ENCODE measurements around the gene ABHD12.
"Not testable (repeated sequence)": the region's sequence is repeated elsewhere in the genome, so short reads cannot be mapped to it uniquely, and the experiment has no call there.

The ABHD12 gene

DNA sequence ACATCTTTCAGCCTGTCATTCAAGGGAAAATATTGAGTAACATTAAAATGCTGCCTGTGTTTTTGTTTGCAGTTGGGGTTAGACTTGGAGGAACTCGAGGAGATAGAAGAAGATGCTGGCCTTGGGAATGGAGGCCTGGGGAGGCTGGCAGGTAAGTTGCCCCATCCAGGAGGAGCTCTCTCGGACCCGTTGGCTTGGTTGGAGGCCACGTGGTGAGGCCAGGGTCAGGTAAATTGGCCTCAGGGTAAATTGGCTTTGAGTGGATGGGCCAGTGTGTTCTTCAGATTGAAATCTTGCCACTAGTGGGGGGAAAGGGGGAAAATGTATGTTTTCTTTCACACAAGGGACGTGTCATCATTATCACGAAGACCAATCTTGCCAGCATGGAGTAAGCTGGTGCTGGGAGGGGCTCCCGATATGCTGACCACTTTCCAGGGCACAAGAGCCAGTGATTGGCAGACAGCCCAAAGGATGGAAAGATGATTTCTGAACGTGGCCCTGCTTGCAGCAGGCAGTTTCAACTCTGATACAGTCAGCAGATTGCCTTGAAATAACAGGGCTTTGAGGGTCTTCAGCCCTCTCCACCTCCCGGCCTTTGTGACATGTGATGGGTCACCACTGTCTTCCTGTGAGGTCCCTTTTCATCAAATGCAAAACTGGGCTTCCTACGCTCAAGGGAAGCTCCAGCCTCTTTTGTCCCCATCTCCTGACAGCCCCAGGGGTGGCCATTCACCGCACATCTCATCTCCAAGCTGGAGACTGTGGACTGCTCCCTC lies 121.4 kb downstream of the ABHD12 start:
- ATAC-seq: no peak
- TF ChIP-seq ARNTL (CRISPR knock-in tag; IDR thresholded peaks at IDR 0.05; ENCODE audit: borderline replicate concordance, low read depth) (no peak), PPARA (CRISPR knock-in tag; IDR thresholded peaks at IDR 0.05; ENCODE audit: borderline replicate concordance) (no peak), ZFP30 (CRISPR knock-in tag; IDR thresholded peaks at IDR 0.05) (no peak), SNAI2 (CRISPR knock-in tag; IDR thresholded peaks at IDR 0.05) (no peak), ZC3H10 (CRISPR knock-in tag; IDR thresholded peaks at IDR 0.05) (no peak), ESRRG (CRISPR knock-in tag; IDR thresholded peaks at IDR 0.05) (no peak), BACH2 (CRISPR knock-in tag; IDR thresholded peaks at IDR 0.05; ENCODE audit: borderline replicate concordance) (no peak), ISL1 (CRISPR knock-in tag; IDR thresholded peaks at IDR 0.05) (no peak)
- TF ChIP-seq, protein P1, sequence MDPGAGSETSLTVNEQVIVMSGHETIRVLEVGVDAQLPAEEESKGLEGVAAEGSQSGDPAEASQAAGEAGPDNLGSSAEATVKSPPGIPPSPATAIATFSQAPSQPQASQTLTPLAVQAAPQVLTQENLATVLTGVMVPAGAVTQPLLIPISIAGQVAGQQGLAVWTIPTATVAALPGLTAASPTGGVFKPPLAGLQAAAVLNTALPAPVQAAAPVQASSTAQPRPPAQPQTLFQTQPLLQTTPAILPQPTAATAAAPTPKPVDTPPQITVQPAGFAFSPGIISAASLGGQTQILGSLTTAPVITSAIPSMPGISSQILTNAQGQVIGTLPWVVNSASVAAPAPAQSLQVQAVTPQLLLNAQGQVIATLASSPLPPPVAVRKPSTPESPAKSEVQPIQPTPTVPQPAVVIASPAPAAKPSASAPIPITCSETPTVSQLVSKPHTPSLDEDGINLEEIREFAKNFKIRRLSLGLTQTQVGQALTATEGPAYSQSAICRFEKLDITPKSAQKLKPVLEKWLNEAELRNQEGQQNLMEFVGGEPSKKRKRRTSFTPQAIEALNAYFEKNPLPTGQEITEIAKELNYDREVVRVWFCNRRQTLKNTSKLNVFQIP (CRISPR knock-in tag; IDR thresholded peaks at IDR 0.05; ENCODE audit: borderline replicate concordance, low read depth): no peak
- TF ChIP-seq, protein P2, sequence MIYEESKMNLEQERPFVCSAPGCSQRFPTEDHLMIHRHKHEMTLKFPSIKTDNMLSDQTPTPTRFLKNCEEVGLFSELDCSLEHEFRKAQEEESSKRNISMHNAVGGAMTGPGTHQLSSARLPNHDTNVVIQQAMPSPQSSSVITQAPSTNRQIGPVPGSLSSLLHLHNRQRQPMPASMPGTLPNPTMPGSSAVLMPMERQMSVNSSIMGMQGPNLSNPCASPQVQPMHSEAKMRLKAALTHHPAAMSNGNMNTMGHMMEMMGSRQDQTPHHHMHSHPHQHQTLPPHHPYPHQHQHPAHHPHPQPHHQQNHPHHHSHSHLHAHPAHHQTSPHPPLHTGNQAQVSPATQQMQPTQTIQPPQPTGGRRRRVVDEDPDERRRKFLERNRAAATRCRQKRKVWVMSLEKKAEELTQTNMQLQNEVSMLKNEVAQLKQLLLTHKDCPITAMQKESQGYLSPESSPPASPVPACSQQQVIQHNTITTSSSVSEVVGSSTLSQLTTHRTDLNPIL (CRISPR knock-in tag; IDR thresholded peaks at IDR 0.05; ENCODE audit: low read depth): no peak
- TF ChIP-seq, protein P3, sequence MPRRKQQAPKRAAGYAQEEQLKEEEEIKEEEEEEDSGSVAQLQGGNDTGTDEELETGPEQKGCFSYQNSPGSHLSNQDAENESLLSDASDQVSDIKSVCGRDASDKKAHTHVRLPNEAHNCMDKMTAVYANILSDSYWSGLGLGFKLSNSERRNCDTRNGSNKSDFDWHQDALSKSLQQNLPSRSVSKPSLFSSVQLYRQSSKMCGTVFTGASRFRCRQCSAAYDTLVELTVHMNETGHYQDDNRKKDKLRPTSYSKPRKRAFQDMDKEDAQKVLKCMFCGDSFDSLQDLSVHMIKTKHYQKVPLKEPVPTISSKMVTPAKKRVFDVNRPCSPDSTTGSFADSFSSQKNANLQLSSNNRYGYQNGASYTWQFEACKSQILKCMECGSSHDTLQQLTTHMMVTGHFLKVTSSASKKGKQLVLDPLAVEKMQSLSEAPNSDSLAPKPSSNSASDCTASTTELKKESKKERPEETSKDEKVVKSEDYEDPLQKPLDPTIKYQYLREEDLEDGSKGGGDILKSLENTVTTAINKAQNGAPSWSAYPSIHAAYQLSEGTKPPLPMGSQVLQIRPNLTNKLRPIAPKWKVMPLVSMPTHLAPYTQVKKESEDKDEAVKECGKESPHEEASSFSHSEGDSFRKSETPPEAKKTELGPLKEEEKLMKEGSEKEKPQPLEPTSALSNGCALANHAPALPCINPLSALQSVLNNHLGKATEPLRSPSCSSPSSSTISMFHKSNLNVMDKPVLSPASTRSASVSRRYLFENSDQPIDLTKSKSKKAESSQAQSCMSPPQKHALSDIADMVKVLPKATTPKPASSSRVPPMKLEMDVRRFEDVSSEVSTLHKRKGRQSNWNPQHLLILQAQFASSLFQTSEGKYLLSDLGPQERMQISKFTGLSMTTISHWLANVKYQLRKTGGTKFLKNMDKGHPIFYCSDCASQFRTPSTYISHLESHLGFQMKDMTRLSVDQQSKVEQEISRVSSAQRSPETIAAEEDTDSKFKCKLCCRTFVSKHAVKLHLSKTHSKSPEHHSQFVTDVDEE (CRISPR knock-in tag; IDR thresholded peaks at IDR 0.05): no peak
- TF ChIP-seq, protein P4, sequence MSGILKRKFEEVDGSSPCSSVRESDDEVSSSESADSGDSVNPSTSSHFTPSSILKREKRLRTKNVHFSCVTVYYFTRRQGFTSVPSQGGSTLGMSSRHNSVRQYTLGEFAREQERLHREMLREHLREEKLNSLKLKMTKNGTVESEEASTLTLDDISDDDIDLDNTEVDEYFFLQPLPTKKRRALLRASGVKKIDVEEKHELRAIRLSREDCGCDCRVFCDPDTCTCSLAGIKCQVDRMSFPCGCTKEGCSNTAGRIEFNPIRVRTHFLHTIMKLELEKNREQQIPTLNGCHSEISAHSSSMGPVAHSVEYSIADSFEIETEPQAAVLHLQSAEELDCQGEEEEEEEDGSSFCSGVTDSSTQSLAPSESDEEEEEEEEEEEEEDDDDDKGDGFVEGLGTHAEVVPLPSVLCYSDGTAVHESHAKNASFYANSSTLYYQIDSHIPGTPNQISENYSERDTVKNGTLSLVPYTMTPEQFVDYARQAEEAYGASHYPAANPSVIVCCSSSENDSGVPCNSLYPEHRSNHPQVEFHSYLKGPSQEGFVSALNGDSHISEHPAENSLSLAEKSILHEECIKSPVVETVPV (CRISPR knock-in tag; IDR thresholded peaks at IDR 0.05): no peak

DNA sequence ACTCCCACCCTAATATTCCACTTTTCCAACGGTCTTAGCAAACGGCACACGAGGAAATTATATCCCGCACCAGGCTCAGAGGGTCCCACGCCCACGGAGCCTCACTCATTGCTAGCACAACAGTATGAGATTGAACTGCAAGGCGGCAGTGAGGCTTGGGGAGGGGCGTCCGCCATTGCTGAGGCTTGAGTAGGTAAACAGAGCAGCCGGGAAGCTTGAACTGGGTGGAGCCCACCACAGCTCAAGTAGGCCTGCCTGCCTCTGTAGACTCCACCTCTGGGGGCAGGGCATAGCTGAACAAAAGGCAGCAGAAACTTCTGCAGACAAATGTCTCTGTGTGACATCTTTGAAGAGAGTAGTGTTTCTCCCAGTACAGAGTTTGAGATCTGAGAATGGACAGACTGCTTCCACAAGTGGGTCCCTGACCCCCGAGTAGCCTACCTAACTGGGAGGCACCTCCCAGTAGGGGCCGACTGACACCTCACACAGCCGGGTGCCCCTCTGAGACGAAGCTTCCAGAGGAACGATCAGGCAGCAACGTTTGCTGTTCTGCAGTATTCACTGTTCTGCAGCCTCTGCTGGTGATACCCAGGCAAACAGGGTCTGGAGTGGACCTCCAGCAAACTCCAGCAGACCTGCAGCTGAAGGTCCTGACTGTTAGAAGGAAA lies 129.7 kb downstream of the ABHD12 start:
- ATAC-seq: not testable (repeated sequence)

DNA sequence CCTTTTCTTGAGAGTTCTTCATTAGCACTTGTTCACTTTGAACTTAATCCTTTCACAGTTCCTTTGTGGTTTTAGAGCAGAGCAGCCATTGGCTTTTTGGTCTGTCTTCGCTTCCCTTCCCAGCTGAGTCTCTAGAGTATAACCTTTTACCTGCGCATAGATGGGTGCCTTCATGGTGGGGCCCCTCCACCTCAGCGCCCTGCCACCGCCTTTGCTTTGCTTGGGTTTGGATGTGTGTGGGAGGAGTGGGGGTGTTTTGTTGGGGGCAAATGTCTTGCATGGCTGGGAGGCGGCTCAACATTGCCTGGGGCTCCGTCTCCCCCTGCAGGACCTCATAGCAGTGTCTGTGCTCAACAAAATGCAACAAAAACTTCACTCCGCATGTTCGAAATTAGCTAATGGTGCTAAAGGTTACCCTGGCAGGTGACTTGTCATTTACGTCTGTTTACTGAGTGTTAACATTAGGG lies 130.8 kb downstream of the ABHD12 start:
- no peak for TF ChIP-seq ZNF8 (CRISPR knock-in tag; IDR thresholded peaks at IDR 0.05)
- TF ChIP-seq, protein P2 (CRISPR knock-in tag; IDR thresholded peaks at IDR 0.05; ENCODE audit: low read depth): no peak
- no peak for ATAC-seq

DNA sequence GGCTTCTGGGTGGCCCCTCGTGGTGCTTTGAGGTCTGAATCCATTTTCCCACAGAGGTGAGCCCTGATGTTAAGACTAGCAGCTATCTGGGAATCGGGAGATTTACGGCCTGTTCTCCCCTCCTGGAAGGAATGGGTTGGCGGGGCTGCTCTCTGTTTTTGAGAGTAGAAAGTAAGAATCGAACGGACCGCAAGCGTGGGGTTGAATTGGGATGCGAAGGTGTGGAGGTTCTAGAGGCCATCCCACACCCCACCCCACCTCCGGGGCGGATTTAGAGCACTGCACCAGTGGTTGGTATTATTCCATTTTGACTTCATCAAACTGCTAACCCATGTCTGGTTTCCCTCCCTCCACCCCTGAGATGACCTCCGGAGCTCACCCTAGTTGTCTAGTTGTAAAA lies 131.3 kb downstream of the ABHD12 start:
- TF ChIP-seq BACH2 (CRISPR knock-in tag; IDR thresholded peaks at IDR 0.05; ENCODE audit: borderline replicate concordance): no peak
- no peak for TF ChIP-seq PPARA (CRISPR knock-in tag; IDR thresholded peaks at IDR 0.05; ENCODE audit: borderline replicate concordance)
- no peak for TF ChIP-seq TCF4 (CRISPR knock-in tag; IDR thresholded peaks at IDR 0.05; ENCODE audit: borderline replicate concordance)
- TF ChIP-seq ZFP3 (CRISPR knock-in tag; IDR thresholded peaks at IDR 0.05): no peak
- TF ChIP-seq, protein P5, sequence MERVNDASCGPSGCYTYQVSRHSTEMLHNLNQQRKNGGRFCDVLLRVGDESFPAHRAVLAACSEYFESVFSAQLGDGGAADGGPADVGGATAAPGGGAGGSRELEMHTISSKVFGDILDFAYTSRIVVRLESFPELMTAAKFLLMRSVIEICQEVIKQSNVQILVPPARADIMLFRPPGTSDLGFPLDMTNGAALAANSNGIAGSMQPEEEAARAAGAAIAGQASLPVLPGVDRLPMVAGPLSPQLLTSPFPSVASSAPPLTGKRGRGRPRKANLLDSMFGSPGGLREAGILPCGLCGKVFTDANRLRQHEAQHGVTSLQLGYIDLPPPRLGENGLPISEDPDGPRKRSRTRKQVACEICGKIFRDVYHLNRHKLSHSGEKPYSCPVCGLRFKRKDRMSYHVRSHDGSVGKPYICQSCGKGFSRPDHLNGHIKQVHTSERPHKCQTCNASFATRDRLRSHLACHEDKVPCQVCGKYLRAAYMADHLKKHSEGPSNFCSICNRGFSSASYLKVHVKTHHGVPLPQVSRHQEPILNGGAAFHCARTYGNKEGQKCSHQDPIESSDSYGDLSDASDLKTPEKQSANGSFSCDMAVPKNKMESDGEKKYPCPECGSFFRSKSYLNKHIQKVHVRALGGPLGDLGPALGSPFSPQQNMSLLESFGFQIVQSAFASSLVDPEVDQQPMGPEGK (CRISPR knock-in tag; IDR thresholded peaks at IDR 0.05; ENCODE audit: borderline replicate concordance): no peak
- no peak for ATAC-seq
